Coronary artery (tissue), 2 donors: ENCODE measurements around the gene ENO2.
"Not testable (repeated sequence)": the region's sequence is repeated elsewhere in the genome, so short reads cannot be mapped to it uniquely, and the experiment has no call there.

Experiments
- DNase-seq: peaks from one replicate; pipeline ENCODE4 v3.0.0-alpha.2; 2017; ENCODE audit warnings: low spot score
- H3K27ac ChIP-seq, 2 donors: fragments of 200-600 bp; sonication (generic); one replicate each; pipeline ENCODE4 v1.5.1; 2016 to 2019
- H3K4me3 ChIP-seq: fragments of 200-600 bp; sonication (generic); 2 replicates; pipeline ENCODE4 v1.5.1; 2016; ENCODE audit warnings: mild to moderate bottlenecking, moderate library complexity
- TF ChIP-seq, protein P1 (sequence below): fragments of 200-600 bp; sonication (generic); IDR thresholded peaks from one replicate; pipeline ENCODE4 v1.5.1; 2019; ENCODE audit warnings: antibody characterized with exemption

ENO2 gene

DNA sequence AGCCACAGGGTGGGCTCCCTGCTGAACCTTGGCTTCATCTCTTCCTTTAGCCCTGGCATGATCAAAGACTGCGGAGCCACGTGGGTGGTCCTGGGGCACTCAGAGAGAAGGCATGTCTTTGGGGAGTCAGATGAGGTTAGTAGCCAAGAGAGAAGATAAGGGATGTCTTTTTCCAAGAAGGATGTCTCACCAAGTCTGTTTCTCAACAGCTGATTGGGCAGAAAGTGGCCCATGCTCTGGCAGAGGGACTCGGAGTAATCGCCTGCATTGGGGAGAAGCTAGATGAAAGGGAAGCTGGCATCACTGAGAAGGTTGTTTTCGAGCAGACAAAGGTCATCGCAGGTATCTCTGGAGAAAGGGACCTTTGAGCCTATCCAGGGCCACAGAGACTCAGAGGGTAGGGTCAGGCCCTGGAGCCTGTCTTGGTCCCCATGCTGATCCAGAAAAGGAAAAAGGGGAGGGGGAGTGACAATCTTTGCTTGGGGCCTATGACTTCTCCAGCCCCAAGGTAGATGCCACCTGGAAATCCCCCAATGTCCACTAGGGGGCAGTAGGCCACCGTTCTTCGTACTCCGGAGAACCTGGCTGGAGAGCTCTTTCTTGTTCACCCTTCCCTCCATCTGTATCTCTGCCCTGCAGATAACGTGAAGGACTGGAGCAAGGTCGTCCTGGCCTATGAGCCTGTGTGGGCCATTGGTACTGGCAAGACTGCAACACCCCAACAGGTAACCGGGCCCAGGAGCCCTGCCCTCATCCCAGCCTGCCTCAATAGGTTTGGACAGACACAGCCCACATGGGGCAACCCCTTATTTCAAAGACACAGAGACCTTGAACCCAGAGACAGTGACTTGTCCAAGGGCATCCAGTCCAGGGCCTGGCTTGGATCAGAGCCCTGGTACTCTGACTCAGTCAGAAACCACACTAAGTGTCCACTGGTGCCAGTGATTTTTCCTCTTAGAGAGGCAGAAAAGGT, 45.0 kb upstream of the ENO2 start:
- Histone ChIP-seq H3K27ac (peak overlapping the region in 1 of 2 donors; percentile 99), H3K4me3 (peak overlapping the region; percentile 81)
- TF ChIP-seq, protein P1, sequence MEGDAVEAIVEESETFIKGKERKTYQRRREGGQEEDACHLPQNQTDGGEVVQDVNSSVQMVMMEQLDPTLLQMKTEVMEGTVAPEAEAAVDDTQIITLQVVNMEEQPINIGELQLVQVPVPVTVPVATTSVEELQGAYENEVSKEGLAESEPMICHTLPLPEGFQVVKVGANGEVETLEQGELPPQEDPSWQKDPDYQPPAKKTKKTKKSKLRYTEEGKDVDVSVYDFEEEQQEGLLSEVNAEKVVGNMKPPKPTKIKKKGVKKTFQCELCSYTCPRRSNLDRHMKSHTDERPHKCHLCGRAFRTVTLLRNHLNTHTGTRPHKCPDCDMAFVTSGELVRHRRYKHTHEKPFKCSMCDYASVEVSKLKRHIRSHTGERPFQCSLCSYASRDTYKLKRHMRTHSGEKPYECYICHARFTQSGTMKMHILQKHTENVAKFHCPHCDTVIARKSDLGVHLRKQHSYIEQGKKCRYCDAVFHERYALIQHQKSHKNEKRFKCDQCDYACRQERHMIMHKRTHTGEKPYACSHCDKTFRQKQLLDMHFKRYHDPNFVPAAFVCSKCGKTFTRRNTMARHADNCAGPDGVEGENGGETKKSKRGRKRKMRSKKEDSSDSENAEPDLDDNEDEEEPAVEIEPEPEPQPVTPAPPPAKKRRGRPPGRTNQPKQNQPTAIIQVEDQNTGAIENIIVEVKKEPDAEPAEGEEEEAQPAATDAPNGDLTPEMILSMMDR, result peak; percentile 92
- no peak for DNase-seq

GRCh38 chr12:6870304-6870703, 44.1 kb upstream of the ENO2 start:
- not testable (repeated sequence) for DNase-seq, H3K4me3 ChIP-seq
- H3K27ac ChIP-seq, result peak overlapping the region in 1 of 2 donors; percentile 99

DNA sequence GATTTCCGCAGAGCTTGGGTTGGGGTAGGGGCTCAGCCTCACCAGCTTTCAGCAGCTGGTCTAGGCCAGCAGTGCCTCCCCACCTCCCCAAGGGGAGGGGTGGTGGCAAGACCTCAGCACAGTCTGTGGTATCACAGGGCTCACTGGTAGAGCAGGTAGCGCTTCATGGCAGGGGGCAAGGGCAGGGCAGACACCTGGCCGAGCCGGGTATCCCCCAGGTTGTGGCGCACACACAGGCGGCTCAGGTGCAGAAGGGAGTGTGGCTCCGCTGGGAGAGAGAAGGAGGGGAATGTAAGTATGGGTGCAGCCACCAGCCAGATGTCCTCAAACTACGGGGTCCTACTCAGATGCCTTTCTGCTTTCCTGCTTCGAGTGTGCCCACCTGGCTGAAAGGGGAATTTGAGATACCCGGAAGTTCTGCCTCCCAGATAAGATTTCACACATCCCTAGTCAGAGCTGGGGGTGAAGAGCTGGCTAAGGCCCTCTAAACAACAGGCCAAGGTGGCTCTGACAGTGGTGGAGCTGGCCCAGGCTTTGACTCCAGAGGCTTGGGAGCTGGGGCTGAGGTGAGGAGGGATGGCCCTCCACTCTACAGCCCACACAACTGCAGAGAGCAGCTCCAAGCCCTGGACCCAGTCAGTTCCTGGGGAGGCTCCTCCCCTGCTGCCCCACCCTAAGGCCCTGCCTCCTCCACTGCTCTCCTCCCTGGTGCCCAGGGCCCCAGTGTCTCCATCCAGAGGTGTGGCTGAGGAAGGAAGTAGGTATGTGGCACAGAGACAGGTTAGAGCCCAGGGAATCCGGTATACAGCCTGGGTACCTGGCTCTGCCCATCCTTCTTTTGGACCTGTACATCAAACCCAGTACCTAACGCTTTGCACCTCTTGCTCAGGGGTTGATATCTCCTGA, 43.1 kb upstream of the ENO2 start:
- Histone ChIP-seq H3K27ac (peak overlapping the region; percentile 91 to 95), H3K4me3 (peak overlapping the region; percentile 81)
- DNase-seq, result no peak
- TF ChIP-seq, protein P1, result no peak

GRCh38 chr12:6872073-6873048, 42.0 kb upstream of the ENO2 start:
- peak; percentile 89 for DNase-seq
- TF ChIP-seq, protein P1, result peak; percentile 92
- H3K4me3 ChIP-seq, result peak overlapping the region; percentile 81
- peak overlapping the region; percentile 91 to 95 for H3K27ac ChIP-seq

GRCh38 chr12:6873094-6874014, 41.0 kb upstream of the ENO2 start, which contains the start of gene SPSB2:
SPSB2 (minus strand) TSS chr12:6873303; CDS start chr12:6872901, 402 bp downstream.
- Histone ChIP-seq H3K4me3 (peak within 1 kb of the TSS; percentile 81), H3K27ac (peak within 1 kb of the TSS; percentile 91 to 95)
- DNase-seq, result peak; percentile 98
- TF ChIP-seq, protein P1, result no peak

DNA sequence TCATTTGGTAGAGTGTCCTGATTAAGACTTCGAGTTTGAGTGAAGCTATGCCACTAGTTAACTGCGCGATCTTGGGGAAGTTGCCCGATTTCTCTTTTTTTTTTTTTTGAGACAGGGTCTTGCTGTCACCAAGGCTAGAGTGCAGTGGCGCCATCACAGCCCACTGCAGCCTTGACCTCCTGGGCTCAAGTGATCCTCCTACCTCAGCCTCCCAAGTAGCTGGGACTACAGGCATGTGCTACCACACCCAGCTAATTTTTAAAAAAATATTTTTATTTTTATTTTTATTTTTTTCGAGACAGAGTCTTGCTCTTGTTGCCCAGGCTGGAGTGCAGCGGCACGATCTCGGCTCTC, 40.4 kb upstream of the ENO2 start:
- H3K27ac ChIP-seq, result peak overlapping the region; percentile 91 to 95
- not testable (repeated sequence) for DNase-seq
- peak overlapping the region; percentile 81 for H3K4me3 ChIP-seq

GRCh38 chr12:6879824-6880223, 34.6 kb upstream of the ENO2 start:
- not testable (repeated sequence) for H3K27ac ChIP-seq, DNase-seq, H3K4me3 ChIP-seq
